Retinal pigment epithelial cell (primary cell): Measurements from ENCODE around the gene ASB4.

Experiments used
- DNase-seq: peaks from one replicate; pipeline ENCODE4 v3.0.0-alpha.2; 2010; ENCODE audit warnings: low read depth
- H3K4me3 ChIP-seq: 2 replicates; pipeline ENCODE4 v1.5.1; 2011; ENCODE audit warnings: mild to moderate bottlenecking, low read length, control low read depth, moderate library complexity
- TF ChIP-seq, protein P1 (sequence below): conservative IDR thresholded peaks from 2 replicates; pipeline ENCODE4 v1.5.1; 2011; ENCODE audit warnings: low read depth, low read length, control low read depth, inconsistent platforms

The ASB4 gene

DNA sequence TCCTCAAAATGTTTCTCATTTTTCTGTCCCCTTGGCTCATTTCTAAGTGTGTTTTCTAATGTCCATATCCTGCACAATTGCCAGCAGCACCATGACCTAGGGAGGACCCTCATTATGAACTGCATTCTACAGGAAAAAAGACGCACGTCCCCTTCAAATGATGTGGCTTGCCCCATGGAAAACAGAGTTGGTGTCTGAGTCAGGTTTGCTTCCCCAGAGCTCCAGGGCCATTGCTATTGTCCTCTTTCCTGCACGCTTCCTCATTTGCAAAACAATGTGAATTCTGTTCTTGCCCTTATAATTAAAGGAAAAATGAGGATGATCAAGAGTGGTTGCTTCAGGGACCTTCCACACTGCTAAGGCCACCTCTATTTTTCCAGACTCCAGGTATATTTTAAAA, 14.7 kb upstream of the ASB4 start:
- TF ChIP-seq, protein P1, sequence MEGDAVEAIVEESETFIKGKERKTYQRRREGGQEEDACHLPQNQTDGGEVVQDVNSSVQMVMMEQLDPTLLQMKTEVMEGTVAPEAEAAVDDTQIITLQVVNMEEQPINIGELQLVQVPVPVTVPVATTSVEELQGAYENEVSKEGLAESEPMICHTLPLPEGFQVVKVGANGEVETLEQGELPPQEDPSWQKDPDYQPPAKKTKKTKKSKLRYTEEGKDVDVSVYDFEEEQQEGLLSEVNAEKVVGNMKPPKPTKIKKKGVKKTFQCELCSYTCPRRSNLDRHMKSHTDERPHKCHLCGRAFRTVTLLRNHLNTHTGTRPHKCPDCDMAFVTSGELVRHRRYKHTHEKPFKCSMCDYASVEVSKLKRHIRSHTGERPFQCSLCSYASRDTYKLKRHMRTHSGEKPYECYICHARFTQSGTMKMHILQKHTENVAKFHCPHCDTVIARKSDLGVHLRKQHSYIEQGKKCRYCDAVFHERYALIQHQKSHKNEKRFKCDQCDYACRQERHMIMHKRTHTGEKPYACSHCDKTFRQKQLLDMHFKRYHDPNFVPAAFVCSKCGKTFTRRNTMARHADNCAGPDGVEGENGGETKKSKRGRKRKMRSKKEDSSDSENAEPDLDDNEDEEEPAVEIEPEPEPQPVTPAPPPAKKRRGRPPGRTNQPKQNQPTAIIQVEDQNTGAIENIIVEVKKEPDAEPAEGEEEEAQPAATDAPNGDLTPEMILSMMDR: no peak
- DNase-seq: no peak
- H3K4me3 ChIP-seq: no peak overlapping the region

DNA sequence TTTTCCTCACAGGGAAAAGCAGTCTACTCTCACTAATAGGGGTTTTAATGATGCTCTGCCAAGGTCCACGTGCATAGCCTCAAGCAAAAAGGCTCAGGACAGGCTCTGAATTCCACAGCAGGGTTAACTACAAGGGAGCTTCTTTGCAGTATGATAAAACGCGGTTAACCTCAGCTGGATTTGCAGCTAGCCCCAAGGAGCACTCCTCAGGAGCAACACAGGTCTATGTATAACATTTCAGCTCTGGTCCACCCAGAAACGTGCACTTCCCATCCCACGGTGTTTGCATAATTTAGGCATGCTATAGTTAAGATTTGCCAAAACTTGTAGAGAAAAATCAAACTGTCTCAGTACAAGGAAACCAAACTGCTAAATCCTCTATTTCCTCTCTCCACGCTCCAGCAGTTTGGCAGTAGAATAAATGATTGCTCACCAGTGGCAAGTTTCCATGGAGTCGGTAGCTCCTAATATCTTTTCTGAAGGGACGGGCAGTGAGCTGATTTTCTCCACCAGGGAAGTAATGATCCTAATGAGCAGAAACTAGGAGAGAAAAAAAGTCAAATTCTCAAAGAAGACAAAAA, 13.1 kb upstream of the ASB4 start:
- DNase-seq: no peak
- H3K4me3 ChIP-seq: no peak overlapping the region

DNA sequence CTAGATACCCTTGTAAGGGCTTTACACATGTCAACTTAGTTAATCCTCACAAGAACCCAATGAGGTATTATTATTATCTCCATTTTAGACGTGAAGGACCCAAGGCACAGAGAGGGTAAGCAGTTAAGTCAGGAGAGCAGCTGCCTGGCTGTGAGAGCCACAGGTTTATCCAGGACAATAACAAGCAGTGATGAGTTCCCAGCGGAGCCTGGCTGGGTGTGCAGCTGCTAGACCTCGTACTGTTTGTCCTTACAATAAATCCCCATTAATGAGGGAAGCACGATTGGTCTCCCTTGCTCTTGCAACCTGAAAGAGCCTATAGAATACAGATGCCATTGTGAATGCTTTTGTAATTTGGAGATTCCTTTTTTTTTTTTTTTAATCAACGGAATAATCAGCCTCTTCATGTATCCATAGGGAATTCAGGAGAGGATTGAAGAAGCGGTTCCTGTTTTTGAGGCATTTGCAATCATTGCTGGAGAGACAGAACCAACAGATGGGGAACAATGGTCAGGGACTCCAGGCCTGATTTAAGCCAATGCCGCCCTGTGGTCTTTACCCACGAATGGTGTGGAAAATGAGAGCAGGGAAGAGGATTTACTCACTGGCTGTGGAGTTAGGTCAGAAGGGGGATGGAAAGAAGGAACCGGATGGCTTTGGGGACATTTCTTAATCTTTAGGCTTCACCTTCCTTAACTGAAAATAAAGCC, 12.3 kb upstream of the ASB4 start:
- TF ChIP-seq, protein P1: no peak
- H3K4me3 ChIP-seq: no peak overlapping the region

More for the DNA sequence above, 13.1 kb upstream of the ASB4 start:
- TF ChIP-seq, protein P1: no peak

DNA sequence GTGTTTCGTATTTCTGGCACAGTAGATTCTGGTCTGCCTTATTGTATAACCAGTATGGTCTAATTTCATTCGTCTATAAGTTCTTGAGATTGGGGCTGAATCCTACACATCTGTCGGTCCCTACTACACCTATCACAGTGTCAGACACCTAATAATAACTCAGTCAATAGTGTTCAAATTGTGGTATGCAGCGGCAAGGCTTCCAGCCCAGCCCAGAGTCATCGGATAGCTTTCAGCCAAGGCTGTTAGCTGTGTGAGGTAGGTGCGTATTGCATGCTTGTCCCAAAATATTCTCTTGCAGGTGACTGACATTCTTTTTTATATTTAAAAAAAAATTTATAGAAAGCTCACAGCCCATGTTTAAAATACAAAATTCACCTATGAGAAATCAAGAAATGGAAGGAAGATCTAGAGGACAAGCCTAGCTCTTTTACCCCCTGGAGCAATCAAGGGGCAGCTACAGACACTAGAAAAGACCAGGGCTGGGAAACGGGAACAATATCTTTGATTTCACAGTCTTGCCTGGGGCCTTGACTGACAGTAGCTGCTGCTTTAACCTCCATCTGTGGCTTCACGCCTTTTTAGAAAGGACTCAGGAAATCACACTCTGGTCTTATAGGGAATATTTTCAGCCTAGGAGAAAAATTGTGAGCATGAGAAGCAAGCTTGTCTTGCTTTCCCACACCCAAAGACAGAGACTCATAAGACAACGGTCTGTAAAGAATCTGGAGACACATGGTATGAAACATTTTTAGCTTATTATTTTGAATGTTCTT, 9.5 kb upstream of the ASB4 start:
- H3K4me3 ChIP-seq: no peak overlapping the region
- no peak for DNase-seq
- TF ChIP-seq, protein P1: no peak

More for the DNA sequence above, 12.3 kb upstream of the ASB4 start:
- no peak for DNase-seq

- no peak for DNase-seq
- no peak overlapping the region for H3K4me3 ChIP-seq
Measured at GRCh38 chr7:95476904-95477594, 8.7 kb upstream of the ASB4 start.

GRCh38 chr7:95478272-95479037, 7.3 kb upstream of the ASB4 start:
- TF ChIP-seq, protein P1: peak; percentile 62
- H3K4me3 ChIP-seq: peak overlapping the region; percentile 44
- DNase-seq: no peak

More at GRCh38 chr7:95476904-95477594, 8.7 kb upstream of the ASB4 start:
- TF ChIP-seq, protein P1: peak; percentile 78
